Measurements from ENCODE around the gene SREBF2. TPM values are rescaled to one million over a fixed set of nuclear protein-coding genes. Genes with fewer than 3 reads are reported as not detected.

The SREBF2 gene
- total RNA-seq, 1 experiment from 2014 or later: 129 TPM

DNA sequence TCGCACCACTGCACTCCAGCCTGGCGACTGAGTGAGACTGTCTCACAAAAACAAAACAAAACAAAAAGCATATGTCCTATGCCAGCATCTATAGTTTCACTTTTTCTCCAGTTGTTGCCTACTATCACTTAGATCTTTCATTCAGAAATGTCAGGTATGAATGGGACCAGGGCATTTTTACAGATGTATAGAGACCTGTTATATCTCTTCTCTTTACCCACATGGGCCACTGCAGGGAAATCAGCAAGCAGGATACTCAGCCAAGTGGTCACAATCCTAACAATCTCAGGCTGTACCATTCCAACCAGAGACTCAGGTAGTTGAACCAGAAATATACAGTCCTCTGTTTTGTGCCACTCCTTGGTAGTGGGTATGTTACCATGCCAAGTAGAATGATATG is 16.0 kb upstream of the SREBF2 start:
- H3K9me3 ChIP-seq (ENCODE audit: control insufficient read depth in 1 of 2, insufficient read depth in 1 of 2, low read depth in 1 of 2, low read length in 2 of 2): no peaks in the 10 kb centered on the region
- BruUV-seq (replicated peaks): no TSS peak
- TF ChIP-seq CBX3 (IDR thresholded peaks at IDR 0.05; ENCODE audit: low read depth): no peak
- TF ChIP-seq SRF (IDR thresholded peaks at IDR 0.05; ENCODE audit: low read depth): no peak
- no peak for TF ChIP-seq RAD21 (IDR thresholded peaks at IDR 0.05; ENCODE audit: low read depth)
- TF ChIP-seq ATF3 (IDR thresholded peaks at IDR 0.05): no peak
- no peak overlapping the region for H3K9ac ChIP-seq (ENCODE audit: low read length)
- no peak overlapping the region for H2AFZ ChIP-seq (ENCODE audit: low read depth, low read length, poor library complexity, severe bottlenecking)
- no peaks in the 10 kb centered on the region for H3K9me2 ChIP-seq (ENCODE audit: insufficient read depth)
- ATAC-seq: no peak
- H3K79me2 ChIP-seq (ENCODE audit: insufficient read depth, low read length): peaks cover 8% of the 10 kb centered on the region; the same call in 1 of the 2 replicates
- intact Hi-C loops (cut with micrococcal nuclease): no loop called here
- H3K27me3 ChIP-seq (ENCODE audit: insufficient read depth, low read length): no peaks in the 10 kb centered on the region
- H3K4me1 ChIP-seq (ENCODE audit: control insufficient read depth in 1 of 2, insufficient read depth in 2 of 2, low read length in 2 of 2): no peaks in the 10 kb centered on the region
- H4K20me1 ChIP-seq (ENCODE audit: insufficient read depth): no peaks in the 10 kb centered on the region; the same call in 1 of the 2 replicates
- H3K4me2 ChIP-seq (ENCODE audit: low read length): no peak overlapping the region
- ChIA-PET CTCF (no interaction called here), POLR2A (no interaction called here), RAD21 (ENCODE audit: low non-redundant PET in 1 of 2, low total read pairs in 2 of 2, uncharacterized antibody in 2 of 2, unreplicated experiment in 2 of 2) (no interaction called here)
- no peak overlapping the region for H3K4me3 ChIP-seq (replicated peaks in 1 of 2; ENCODE audit: low read depth in 1 of 2, low read length in 2 of 2)
- no peak for DNase-seq (ENCODE audit: low read depth, low spot score)
- H3K27ac ChIP-seq (ENCODE audit: low read depth, low read length): no peak overlapping the region
- peaks cover 2 to 10% of the 10 kb centered on the region in 2 experiments; a peak in 3 of 4 replicates for H3K36me3 ChIP-seq (ENCODE audit: control insufficient read depth in 1 of 2, insufficient read depth in 2 of 2, low read length in 2 of 2)

DNA sequence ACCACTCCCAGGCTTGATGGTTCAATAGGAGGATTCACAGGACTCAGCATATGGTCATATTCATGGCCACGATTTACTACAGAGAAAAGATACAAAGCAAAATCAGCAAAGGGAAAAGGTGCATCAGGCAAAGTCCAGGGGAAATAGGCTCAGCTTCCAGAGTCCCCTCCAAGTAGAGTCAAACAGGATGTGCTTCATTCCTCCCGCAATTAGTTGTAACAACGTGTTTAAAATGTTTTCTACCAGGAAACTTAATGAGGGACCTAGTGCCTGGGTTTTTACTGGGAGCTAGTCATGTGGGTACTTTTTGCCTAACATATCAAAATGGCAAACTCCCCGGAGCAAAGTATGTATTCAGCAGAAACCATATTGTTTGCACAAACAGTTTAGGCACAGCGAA is 14.9 kb upstream of the SREBF2 start:
- intact Hi-C loops (cut with micrococcal nuclease): no loop called here
- no TSS peak for BruUV-seq (replicated peaks)
- CTCF ChIA-PET: interaction anchor here (1.4 kb wide), 1 partner anchor 121 kb away, joined by 5 read pairs; no protein-coding TSS in a partner anchor

More for the DNA sequence above, 14.9 kb upstream of the SREBF2 start:
- no peak overlapping the region for H3K27ac ChIP-seq (ENCODE audit: low read depth, low read length)
- peaks cover 2 to 10% of the 10 kb centered on the region in 2 experiments; a peak in 2 of 4 replicates for H3K36me3 ChIP-seq (ENCODE audit: control insufficient read depth in 1 of 2, insufficient read depth in 2 of 2, low read length in 2 of 2)
- peaks cover 4% of the 10 kb centered on the region; the same call in 1 of the 2 replicates for H3K79me2 ChIP-seq (ENCODE audit: insufficient read depth, low read length)
- no peak overlapping the region for H3K9ac ChIP-seq (ENCODE audit: low read length)
- H2AFZ ChIP-seq (ENCODE audit: low read depth, low read length, poor library complexity, severe bottlenecking): no peak overlapping the region
- peaks cover 5 to 10% of the 10 kb centered on the region in 2 experiments; a peak in 3 of 4 replicates for H3K4me1 ChIP-seq (ENCODE audit: control insufficient read depth in 1 of 2, insufficient read depth in 2 of 2, low read length in 2 of 2)
- H3K27me3 ChIP-seq (ENCODE audit: insufficient read depth, low read length): no peaks in the 10 kb centered on the region
- no peaks in the 10 kb centered on the region for H3K9me3 ChIP-seq (ENCODE audit: control insufficient read depth in 1 of 2, insufficient read depth in 1 of 2, low read depth in 1 of 2, low read length in 2 of 2)
- H4K20me1 ChIP-seq (ENCODE audit: insufficient read depth): no peaks in the 10 kb centered on the region
- ATAC-seq (no peak), DNase-seq (ENCODE audit: low read depth, low spot score) (no peak)
- ChIA-PET POLR2A (no interaction called here), RAD21 (ENCODE audit: low non-redundant PET in 1 of 2, low total read pairs in 2 of 2, uncharacterized antibody in 2 of 2, unreplicated experiment in 2 of 2) (no interaction called here)
- H3K4me2 ChIP-seq (ENCODE audit: low read length): no peak overlapping the region
- H3K4me3 ChIP-seq (replicated peaks in 1 of 2; ENCODE audit: low read depth in 1 of 2, low read length in 2 of 2): no peak overlapping the region
- TF ChIP-seq ZNF274 (IDR thresholded peaks at IDR 0.05; ENCODE audit: low read depth, low read length): no peak
- TF ChIP-seq, protein P1, sequence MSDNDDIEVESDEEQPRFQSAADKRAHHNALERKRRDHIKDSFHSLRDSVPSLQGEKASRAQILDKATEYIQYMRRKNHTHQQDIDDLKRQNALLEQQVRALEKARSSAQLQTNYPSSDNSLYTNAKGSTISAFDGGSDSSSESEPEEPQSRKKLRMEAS (IDR thresholded peaks at IDR 0.05): no peak
- no peak for TF ChIP-seq JUND (IDR thresholded peaks at IDR 0.05)
- TF ChIP-seq ELF1 (IDR thresholded peaks at IDR 0.05; ENCODE audit: borderline replicate concordance, low read depth): no peak
- no peak for TF ChIP-seq POLR2AphosphoS5 (IDR thresholded peaks at IDR 0.05; ENCODE audit: low read depth, low read length)
- TF ChIP-seq, protein P2, sequence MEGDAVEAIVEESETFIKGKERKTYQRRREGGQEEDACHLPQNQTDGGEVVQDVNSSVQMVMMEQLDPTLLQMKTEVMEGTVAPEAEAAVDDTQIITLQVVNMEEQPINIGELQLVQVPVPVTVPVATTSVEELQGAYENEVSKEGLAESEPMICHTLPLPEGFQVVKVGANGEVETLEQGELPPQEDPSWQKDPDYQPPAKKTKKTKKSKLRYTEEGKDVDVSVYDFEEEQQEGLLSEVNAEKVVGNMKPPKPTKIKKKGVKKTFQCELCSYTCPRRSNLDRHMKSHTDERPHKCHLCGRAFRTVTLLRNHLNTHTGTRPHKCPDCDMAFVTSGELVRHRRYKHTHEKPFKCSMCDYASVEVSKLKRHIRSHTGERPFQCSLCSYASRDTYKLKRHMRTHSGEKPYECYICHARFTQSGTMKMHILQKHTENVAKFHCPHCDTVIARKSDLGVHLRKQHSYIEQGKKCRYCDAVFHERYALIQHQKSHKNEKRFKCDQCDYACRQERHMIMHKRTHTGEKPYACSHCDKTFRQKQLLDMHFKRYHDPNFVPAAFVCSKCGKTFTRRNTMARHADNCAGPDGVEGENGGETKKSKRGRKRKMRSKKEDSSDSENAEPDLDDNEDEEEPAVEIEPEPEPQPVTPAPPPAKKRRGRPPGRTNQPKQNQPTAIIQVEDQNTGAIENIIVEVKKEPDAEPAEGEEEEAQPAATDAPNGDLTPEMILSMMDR (IDR thresholded peaks at IDR 0.05 in 2 of 3, conservative IDR thresholded peaks at IDR 0.05 in 1 of 3; ENCODE audit: borderline replicate concordance in 1 of 3, insufficient read depth in 1 of 3, low read depth in 2 of 3, low read length in 2 of 3): no peak
- no peaks in the 10 kb centered on the region for H3K9me2 ChIP-seq (ENCODE audit: insufficient read depth)
